ENCODE measurements around the gene NAP1L1.

Gene NAP1L1

GRCh38 chr12:76109879-76110278 is 25.4 kb upstream of the NAP1L1 start:
- TF ChIP-seq EZH2 (optimal IDR thresholded peaks at IDR 0.05; ENCODE audit: low read depth, low read length) (no peak), EZH2phosphoT487 (IDR thresholded peaks at IDR 0.05; ENCODE audit: low read length) (no peak)
- TF ChIP-seq, protein P1, sequence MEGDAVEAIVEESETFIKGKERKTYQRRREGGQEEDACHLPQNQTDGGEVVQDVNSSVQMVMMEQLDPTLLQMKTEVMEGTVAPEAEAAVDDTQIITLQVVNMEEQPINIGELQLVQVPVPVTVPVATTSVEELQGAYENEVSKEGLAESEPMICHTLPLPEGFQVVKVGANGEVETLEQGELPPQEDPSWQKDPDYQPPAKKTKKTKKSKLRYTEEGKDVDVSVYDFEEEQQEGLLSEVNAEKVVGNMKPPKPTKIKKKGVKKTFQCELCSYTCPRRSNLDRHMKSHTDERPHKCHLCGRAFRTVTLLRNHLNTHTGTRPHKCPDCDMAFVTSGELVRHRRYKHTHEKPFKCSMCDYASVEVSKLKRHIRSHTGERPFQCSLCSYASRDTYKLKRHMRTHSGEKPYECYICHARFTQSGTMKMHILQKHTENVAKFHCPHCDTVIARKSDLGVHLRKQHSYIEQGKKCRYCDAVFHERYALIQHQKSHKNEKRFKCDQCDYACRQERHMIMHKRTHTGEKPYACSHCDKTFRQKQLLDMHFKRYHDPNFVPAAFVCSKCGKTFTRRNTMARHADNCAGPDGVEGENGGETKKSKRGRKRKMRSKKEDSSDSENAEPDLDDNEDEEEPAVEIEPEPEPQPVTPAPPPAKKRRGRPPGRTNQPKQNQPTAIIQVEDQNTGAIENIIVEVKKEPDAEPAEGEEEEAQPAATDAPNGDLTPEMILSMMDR (IDR thresholded peaks at IDR 0.05; ENCODE audit: low read length), result no peak
- no peak overlapping the region for H3K9ac ChIP-seq (ENCODE audit: low read length)
- H3K9me2 ChIP-seq (replicated peaks; ENCODE audit: insufficient read depth, low read length), result no peaks in the 10 kb centered on the region
- no peaks in the 10 kb centered on the region for H3K9me3 ChIP-seq (replicated peaks; ENCODE audit: insufficient read depth, low read length)
- no peak overlapping the region for H3K4me3 ChIP-seq (ENCODE audit: low read length)
- DNase-seq, result no peak
- 0 out of 2 replicates have a peak, but pooled peaks cover 2% of the 10 kb centered on the region for H3K36me3 ChIP-seq (replicated peaks; ENCODE audit: insufficient read depth, low read length)
- no peak overlapping the region for H3K4me2 ChIP-seq (ENCODE audit: low read depth, low read length)
- no peaks in the 10 kb centered on the region for H3K4me1 ChIP-seq (ENCODE audit: low read length)
- H4K20me1 ChIP-seq (ENCODE audit: insufficient read depth, low read length), result no peaks in the 10 kb centered on the region
- no peak overlapping the region for H3K27ac ChIP-seq (ENCODE audit: low read length)
- no peaks in the 10 kb centered on the region for H3K27me3 ChIP-seq (replicated peaks; ENCODE audit: insufficient read depth, low read length)
- H2AFZ ChIP-seq (ENCODE audit: low read length), result no peak overlapping the region
- H3F3A ChIP-seq (ENCODE audit: insufficient read depth, low read length), result no peaks in the 10 kb centered on the region
- no peaks in the 10 kb centered on the region for H3K79me2 ChIP-seq (ENCODE audit: low read length)

GRCh38 chr12:76108356-76108755 is 23.9 kb upstream of the NAP1L1 start:
- Histone ChIP-seq H3K9me2 (replicated peaks; ENCODE audit: insufficient read depth, low read length) (no peaks in the 10 kb centered on the region), H3K4me1 (ENCODE audit: low read length) (no peaks in the 10 kb centered on the region), H3K79me2 (ENCODE audit: low read length) (no peaks in the 10 kb centered on the region), H2AFZ (ENCODE audit: low read length) (no peak overlapping the region), H3K9ac (ENCODE audit: low read length) (no peak overlapping the region), H4K20me1 (ENCODE audit: insufficient read depth, low read length) (no peaks in the 10 kb centered on the region), H3F3A (ENCODE audit: insufficient read depth, low read length) (no peaks in the 10 kb centered on the region), H3K27ac (ENCODE audit: low read length) (no peak overlapping the region), H3K4me2 (ENCODE audit: low read depth, low read length) (no peak overlapping the region), H3K4me3 (ENCODE audit: low read length) (no peak overlapping the region), H3K27me3 (replicated peaks; ENCODE audit: insufficient read depth, low read length) (no peaks in the 10 kb centered on the region), H3K9me3 (replicated peaks; ENCODE audit: insufficient read depth, low read length) (no peaks in the 10 kb centered on the region), H3K36me3 (replicated peaks; ENCODE audit: insufficient read depth, low read length) (0 out of 2 replicates have a peak, but pooled peaks cover 2% of the 10 kb centered on the region)
- DNase-seq, result no peak
- TF ChIP-seq EZH2 (optimal IDR thresholded peaks at IDR 0.05; ENCODE audit: low read depth, low read length), result no peak
- no peak for TF ChIP-seq EZH2phosphoT487 (IDR thresholded peaks at IDR 0.05; ENCODE audit: low read length)

- Histone ChIP-seq H3K9ac (ENCODE audit: low read length) (no peak overlapping the region), H3K4me2 (ENCODE audit: low read depth, low read length) (no peak overlapping the region), H3K79me2 (ENCODE audit: low read length) (no peaks in the 10 kb centered on the region), H3K4me3 (ENCODE audit: low read length) (no peak overlapping the region), H4K20me1 (ENCODE audit: insufficient read depth, low read length) (no peaks in the 10 kb centered on the region), H3K4me1 (ENCODE audit: low read length) (no peaks in the 10 kb centered on the region), H3K36me3 (replicated peaks; ENCODE audit: insufficient read depth, low read length) (0 out of 2 replicates have a peak, but pooled peaks cover 2% of the 10 kb centered on the region), H2AFZ (ENCODE audit: low read length) (no peak overlapping the region), H3K27ac (ENCODE audit: low read length) (no peak overlapping the region), H3K9me2 (replicated peaks; ENCODE audit: insufficient read depth, low read length) (no peaks in the 10 kb centered on the region), H3K27me3 (replicated peaks; ENCODE audit: insufficient read depth, low read length) (no peaks in the 10 kb centered on the region), H3K9me3 (replicated peaks; ENCODE audit: insufficient read depth, low read length) (no peaks in the 10 kb centered on the region), H3F3A (ENCODE audit: insufficient read depth, low read length) (no peaks in the 10 kb centered on the region)
- no peak for TF ChIP-seq EZH2phosphoT487 (IDR thresholded peaks at IDR 0.05; ENCODE audit: low read length)
- no peak for TF ChIP-seq EZH2 (optimal IDR thresholded peaks at IDR 0.05; ENCODE audit: low read depth, low read length)
- TF ChIP-seq, protein P1 (IDR thresholded peaks at IDR 0.05; ENCODE audit: low read length), result no peak
- no peak for DNase-seq
Measured at GRCh38 chr12:76106631-76107030, 22.1 kb upstream of the NAP1L1 start.

DNA sequence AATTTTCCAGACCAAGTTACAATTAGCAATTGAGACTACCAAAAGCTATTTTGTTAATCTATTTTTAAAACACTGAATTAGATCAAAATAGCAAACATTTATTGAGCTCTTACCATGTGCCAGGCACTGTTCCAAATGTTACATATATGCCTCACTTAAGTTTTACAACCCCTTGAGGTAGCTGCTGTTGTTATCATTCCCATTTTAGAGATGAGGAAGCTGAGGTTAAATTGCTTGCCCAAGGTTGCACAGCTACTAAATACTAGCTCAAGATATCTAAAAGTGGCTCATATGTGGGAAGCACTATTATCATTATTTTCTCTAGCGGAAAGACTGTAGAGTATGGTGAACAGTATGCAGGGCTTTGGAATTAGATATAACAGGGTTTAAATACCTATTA is 19.5 kb upstream of the NAP1L1 start:
- no peak for DNase-seq
- 0 out of 2 replicates have a peak, but pooled peaks cover 2% of the 10 kb centered on the region for H3K36me3 ChIP-seq (replicated peaks; ENCODE audit: insufficient read depth, low read length)
- TF ChIP-seq, protein P1 (IDR thresholded peaks at IDR 0.05; ENCODE audit: low read length), result no peak
- TF ChIP-seq EZH2phosphoT487 (IDR thresholded peaks at IDR 0.05; ENCODE audit: low read length) (no peak), EZH2 (optimal IDR thresholded peaks at IDR 0.05; ENCODE audit: low read depth, low read length) (no peak)
- H3K9me2 ChIP-seq (replicated peaks; ENCODE audit: insufficient read depth, low read length), result no peaks in the 10 kb centered on the region
- no peak overlapping the region for H3K4me2 ChIP-seq (ENCODE audit: low read depth, low read length)
- no peak overlapping the region for H3K27ac ChIP-seq (ENCODE audit: low read length)
- H3K27me3 ChIP-seq (replicated peaks; ENCODE audit: insufficient read depth, low read length), result no peaks in the 10 kb centered on the region
- H3K9ac ChIP-seq (ENCODE audit: low read length), result no peak overlapping the region
- no peaks in the 10 kb centered on the region for H3F3A ChIP-seq (ENCODE audit: insufficient read depth, low read length)
- no peak overlapping the region for H2AFZ ChIP-seq (ENCODE audit: low read length)
- H3K4me3 ChIP-seq (ENCODE audit: low read length), result no peak overlapping the region
- no peaks in the 10 kb centered on the region for H3K9me3 ChIP-seq (replicated peaks; ENCODE audit: insufficient read depth, low read length)
- H3K79me2 ChIP-seq (ENCODE audit: low read length), result no peaks in the 10 kb centered on the region
- no peaks in the 10 kb centered on the region for H4K20me1 ChIP-seq (ENCODE audit: insufficient read depth, low read length)
- no peaks in the 10 kb centered on the region for H3K4me1 ChIP-seq (ENCODE audit: low read length)
